K562 (cell line): ENCODE data around the gene LCN12. TPM values are rescaled to one million over a fixed set of nuclear protein-coding genes. Genes with fewer than 3 reads are reported as not detected.

Experiments used
- FIP1L1 ChIP-seq: fragments of 200-400 bp; formaldehyde crosslinking; IDR thresholded peaks from 2 replicates; pipeline ENCODE4 v1.6.1; 2018; ENCODE audit warnings: mild to moderate bottlenecking, low read depth, low read length; ENCODE audit not compliant: poor library complexity, severe bottlenecking
- HCFC1 ChIP-seq: IDR thresholded peaks from 2 replicates; pipeline ENCODE4 v1.6.1; 2012; ENCODE audit warnings: low read depth, low read length, improper control_type of control experiment
- MTA2 ChIP-seq: fragments of 450-650 bp; IDR thresholded peaks from 2 replicates; pipeline ENCODE4 v1.6.1; 2016; ENCODE audit warnings: low read depth
- ZNF431 ChIP-seq: sonication (generic); formaldehyde crosslinking; IDR thresholded peaks from 2 replicates; pipeline ENCODE4 v1.8.0; 2022; ENCODE audit warnings: mild to moderate bottlenecking, missing genetic modification reagents
- ZNF695 ChIP-seq: fragments of 450-650 bp; formaldehyde crosslinking; IDR thresholded peaks from 2 replicates; pipeline ENCODE4 v1.4.0; 2020; ENCODE audit warnings: mild to moderate bottlenecking, moderate library complexity
- polyA plus RNA-seq, 8 experiments: library from polyadenylated mRNA; depleted of rRNA in 4 of 8; stranded (reverse) in 5 of 8; unstranded in 3 of 8; fragments of >200 nt; fragmentation: Nextera tagmentation in 2 of 8; fragmentation: Illumina TruSeq in 1 of 8; extraction: Ambion mirVana in 2 of 8; extraction: Trizol in 1 of 8; gene quantifications; 2 replicates each; pipeline versions ENCODE4 v1.2.1 to v1.2.3, GENCODE V29; 2011 to 2014; ENCODE audit warnings: inconsistent platforms in 1 of 8, missing spikeins in 1 of 8
- total RNA-seq, 7 experiments: library from RNA; depleted of rRNA in 6 of 7; stranded (reverse); fragments of >200 nt in 6 of 7; fragmentation: Illumina TruSeq in 2 of 7; extraction: Trizol in 2 of 7; gene quantifications; 2 replicates each; pipeline versions ENCODE4 v1.2.1 to v1.2.3, GENCODE V29; 2011 to 2021; ENCODE audit warnings: low replicate concordance in 1 of 7
- TF ChIP-seq, protein P1 (sequence below): fragments of 250-450 bp; sonication (Bioruptor Pico); IDR thresholded peaks from 2 replicates; pipeline ENCODE4 v1.5.0; 2020; ENCODE audit warnings: mild to moderate bottlenecking
- TF ChIP-seq, protein P2 (sequence below), 2 experiments: fragments of 450-650 bp; conservative IDR thresholded peaks; 2 replicates each; pipeline ENCODE4 v1.6.1; 2017; ENCODE audit warnings: mild to moderate bottlenecking in 2 of 2, moderate library complexity in 2 of 2

Gene LCN12
- total and polyA plus RNA-seq, 9 of the 15 experiments (the other 6 are each of a cell fraction or from before 2014, with no cell fraction given) = 0.05 TPM; not detected in 8

DNA sequence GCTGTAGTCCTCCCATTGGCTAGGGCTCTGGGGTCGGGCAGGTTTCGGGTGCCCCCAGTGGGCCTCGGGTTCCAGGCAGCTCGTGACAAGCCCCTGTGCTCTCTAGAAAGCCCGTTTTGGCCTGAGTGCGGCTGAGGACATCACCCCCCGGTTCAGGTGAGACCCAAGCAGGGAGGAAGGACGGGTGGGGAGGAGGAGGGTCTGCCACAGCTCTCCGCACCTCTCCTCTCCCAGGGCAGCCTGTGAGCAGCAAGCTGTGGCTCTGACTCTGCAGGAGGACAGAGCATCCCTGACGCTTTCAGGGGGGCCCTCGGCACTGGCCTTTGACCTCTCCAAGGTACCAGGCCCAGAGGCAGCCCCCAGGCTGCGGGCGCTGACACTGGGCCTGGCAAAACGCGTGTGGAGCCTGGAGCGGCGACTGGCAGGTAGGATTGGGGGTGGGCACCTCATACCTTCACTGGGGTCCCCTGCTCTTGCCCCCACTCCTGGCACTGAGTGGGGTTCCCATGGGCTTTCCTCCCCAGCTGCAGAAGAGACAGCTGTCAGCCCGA, 40.8 kb downstream of the LCN12 start (continued):
- TF ChIP-seq ZNF695 (CRISPR knock-in tag) = no peak
- peak; percentile 11 for TF ChIP-seq FIP1L1
- peak; percentile 0; the same call in 1 of the 2 replicates for TF ChIP-seq ZNF431 (CRISPR knock-in tag)
- TF ChIP-seq MTA2 = no peak
- TF ChIP-seq, protein P1, sequence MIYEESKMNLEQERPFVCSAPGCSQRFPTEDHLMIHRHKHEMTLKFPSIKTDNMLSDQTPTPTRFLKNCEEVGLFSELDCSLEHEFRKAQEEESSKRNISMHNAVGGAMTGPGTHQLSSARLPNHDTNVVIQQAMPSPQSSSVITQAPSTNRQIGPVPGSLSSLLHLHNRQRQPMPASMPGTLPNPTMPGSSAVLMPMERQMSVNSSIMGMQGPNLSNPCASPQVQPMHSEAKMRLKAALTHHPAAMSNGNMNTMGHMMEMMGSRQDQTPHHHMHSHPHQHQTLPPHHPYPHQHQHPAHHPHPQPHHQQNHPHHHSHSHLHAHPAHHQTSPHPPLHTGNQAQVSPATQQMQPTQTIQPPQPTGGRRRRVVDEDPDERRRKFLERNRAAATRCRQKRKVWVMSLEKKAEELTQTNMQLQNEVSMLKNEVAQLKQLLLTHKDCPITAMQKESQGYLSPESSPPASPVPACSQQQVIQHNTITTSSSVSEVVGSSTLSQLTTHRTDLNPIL (CRISPR knock-in tag) = no peak
- TF ChIP-seq, protein P2, sequence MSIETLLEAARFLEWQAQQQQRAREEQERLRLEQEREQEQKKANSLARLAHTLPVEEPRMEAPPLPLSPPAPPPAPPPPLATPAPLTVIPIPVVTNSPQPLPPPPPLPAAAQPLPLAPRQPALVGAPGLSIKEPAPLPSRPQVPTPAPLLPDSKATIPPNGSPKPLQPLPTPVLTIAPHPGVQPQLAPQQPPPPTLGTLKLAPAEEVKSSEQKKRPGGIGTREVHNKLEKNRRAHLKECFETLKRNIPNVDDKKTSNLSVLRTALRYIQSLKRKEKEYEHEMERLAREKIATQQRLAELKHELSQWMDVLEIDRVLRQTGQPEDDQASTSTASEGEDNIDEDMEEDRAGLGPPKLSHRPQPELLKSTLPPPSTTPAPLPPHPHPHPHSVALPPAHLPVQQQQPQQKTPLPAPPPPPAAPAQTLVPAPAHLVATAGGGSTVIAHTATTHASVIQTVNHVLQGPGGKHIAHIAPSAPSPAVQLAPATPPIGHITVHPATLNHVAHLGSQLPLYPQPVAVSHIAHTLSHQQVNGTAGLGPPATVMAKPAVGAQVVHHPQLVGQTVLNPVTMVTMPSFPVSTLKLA (conservative IDR thresholded peaks at IDR 0.05) = 0 out of 4 replicates have a peak, but pooled peaks of 1 of the 2 experiments have one; percentile 10
- no peak for TF ChIP-seq HCFC1
